Activated CD8-positive, alpha-beta T cell treated with anti-CD3 and anti-CD28 coated beads for 36 hours (primary cell): ENCODE results near the gene KCNE4. TPM values are rescaled to one million over a fixed set of nuclear protein-coding genes. Genes with fewer than 3 reads are reported as not detected.

Experiments used
- ATAC-seq: fragments of 200-7000 bp; cut with Tn5 transposase; one replicate; pipeline ENCODE4 v1.10.0; 2021; ENCODE audit warnings: mild to moderate bottlenecking, moderate library complexity
- CTCF ChIA-PET: fragments of 350-600 bp; sonication (Branson Sonifier 250); formaldehyde crosslinking; loops from one replicate; lab custom pipeline; 2021; ENCODE audit warnings: antibody characterized with exemption; lab: Charles Lee
- POLR2A ChIA-PET: fragments of 350-600 bp; sonication (Branson Sonifier 250); formaldehyde crosslinking; loops from one replicate; lab custom pipeline; 2021; ENCODE audit warnings: antibody characterized with exemption; lab: Charles Lee
- DNase-seq: peaks from one replicate; pipeline ENCODE4 v3.0.0-alpha.2; 2020
- H3K27ac Mint-ChIP-seq: one replicate; pipeline ENCODE4 v1.8.0; 2021; ENCODE audit warnings: mild to moderate bottlenecking, mixed read lengths
- H3K27me3 Mint-ChIP-seq: one replicate; pipeline ENCODE4 v1.8.0; 2021; ENCODE audit warnings: mixed read lengths
- H3K36me3 Mint-ChIP-seq: one replicate; pipeline ENCODE4 v1.8.0; 2021; ENCODE audit warnings: low read depth, mixed read lengths
- H3K4me1 Mint-ChIP-seq: one replicate; pipeline ENCODE4 v1.8.0; 2021; ENCODE audit warnings: low read depth, mixed read lengths
- H3K4me3 Mint-ChIP-seq: one replicate; pipeline ENCODE4 v1.8.0; 2021; ENCODE audit warnings: mild to moderate bottlenecking, moderate library complexity, mixed read lengths
- H3K9me3 Mint-ChIP-seq: one replicate; pipeline ENCODE4 v1.8.0; 2021; ENCODE audit warnings: mixed read lengths
- CTCF ChIP-seq: fragments of 200-600 bp; IDR thresholded peaks from one replicate; pipeline ENCODE4 v1.8.0; 2022; ENCODE audit warnings: antibody characterized with exemption, mild to moderate bottlenecking
- intact Hi-C: fragments of 100-400 bp; cut with micrococcal nuclease; formaldehyde crosslinking; loops from one replicate; pipeline ENCODE4 v1.10.0; 2022
- total RNA-seq, 2 experiments: library from RNA; stranded (reverse); gene quantifications; one replicate each; pipeline ENCODE4 v1.2.3, GENCODE V29; 2021

KCNE4 gene
- total RNA-seq, 2 experiments from 2014 or later, result not detected

GRCh38 chr2:223039618-223040017 lies 12.4 kb upstream of the KCNE4 start:
- no peaks in the 10 kb centered on the region for H3K9me3 Mint-ChIP-seq
- no peaks in the 10 kb centered on the region for H3K36me3 Mint-ChIP-seq
- intact Hi-C loops, result no loop called here
- CTCF ChIA-PET, result no interaction called here
- ATAC-seq, result no peak
- H3K4me1 Mint-ChIP-seq, result peaks cover 3% of the 10 kb centered on the region
- no peak for DNase-seq
- H3K27me3 Mint-ChIP-seq, result peaks cover 2% of the 10 kb centered on the region
- no peak overlapping the region for H3K27ac Mint-ChIP-seq
- no peak overlapping the region for H3K4me3 Mint-ChIP-seq
- TF ChIP-seq CTCF, result no peak
- POLR2A ChIA-PET, result no interaction called here

- H3K27ac Mint-ChIP-seq, result no peak overlapping the region
- TF ChIP-seq CTCF, result no peak
- intact Hi-C loops, result no loop called here
Observed at GRCh38 chr2:223040527-223040926, 11.5 kb upstream of the KCNE4 start.

DNA sequence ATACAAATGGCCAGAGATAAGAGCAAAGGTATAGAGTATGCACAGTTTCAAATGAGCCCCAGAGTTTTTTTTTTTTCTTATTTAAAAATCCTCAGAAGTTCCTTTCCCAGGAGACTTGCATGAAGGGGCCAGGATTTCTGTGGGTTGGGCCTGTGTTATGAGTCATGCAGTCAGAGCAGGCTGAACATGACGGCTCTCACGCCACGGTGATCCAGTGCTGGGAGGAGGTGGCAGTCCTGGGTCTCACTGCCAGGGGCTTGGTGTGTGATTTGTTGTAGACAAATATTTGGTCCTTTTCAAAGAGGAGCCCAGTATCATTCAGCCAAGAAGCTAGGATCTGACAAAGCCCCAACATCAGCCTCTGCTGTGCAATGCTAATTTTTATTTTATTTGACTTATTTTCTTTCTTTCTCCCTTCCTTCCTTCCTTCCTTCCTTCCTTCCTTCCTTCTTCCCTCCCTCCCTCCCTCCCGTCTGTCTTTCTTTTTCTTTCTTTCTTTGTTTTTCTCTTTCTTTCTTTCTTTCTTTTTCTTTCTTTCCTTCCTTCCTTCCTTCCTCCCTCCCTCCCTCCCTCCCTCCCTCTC lies 10.4 kb upstream of the KCNE4 start:
- Mint-ChIP-seq H3K9me3 (no peaks in the 10 kb centered on the region), H3K27ac (no peak overlapping the region), H3K4me1 (peaks cover 3% of the 10 kb centered on the region), H3K36me3 (no peaks in the 10 kb centered on the region), H3K4me3 (no peak overlapping the region), H3K27me3 (no peaks in the 10 kb centered on the region)
- DNase-seq, result no peak
- ATAC-seq, result no peak
- POLR2A ChIA-PET, result interaction anchor here (0.7 kb wide), 1 partner anchor 934 kb away, joined by 3 read pairs; no protein-coding TSS in a partner anchor
- TF ChIP-seq CTCF, result no peak
- CTCF ChIA-PET, result no interaction called here
- intact Hi-C loops, result no loop called here

More at GRCh38 chr2:223040527-223040926, 11.5 kb upstream of the KCNE4 start:
- Mint-ChIP-seq H3K9me3 (no peaks in the 10 kb centered on the region), H3K27me3 (peaks cover 2% of the 10 kb centered on the region), H3K4me3 (no peak overlapping the region), H3K4me1 (peaks cover 3% of the 10 kb centered on the region), H3K36me3 (no peaks in the 10 kb centered on the region)
- no peak for DNase-seq
- ChIA-PET POLR2A (interaction anchor here (0.7 kb wide), 1 partner anchor 781 kb away, joined by 3 read pairs; no protein-coding TSS in a partner anchor), CTCF (no interaction called here)
- ATAC-seq, result no peak

DNA sequence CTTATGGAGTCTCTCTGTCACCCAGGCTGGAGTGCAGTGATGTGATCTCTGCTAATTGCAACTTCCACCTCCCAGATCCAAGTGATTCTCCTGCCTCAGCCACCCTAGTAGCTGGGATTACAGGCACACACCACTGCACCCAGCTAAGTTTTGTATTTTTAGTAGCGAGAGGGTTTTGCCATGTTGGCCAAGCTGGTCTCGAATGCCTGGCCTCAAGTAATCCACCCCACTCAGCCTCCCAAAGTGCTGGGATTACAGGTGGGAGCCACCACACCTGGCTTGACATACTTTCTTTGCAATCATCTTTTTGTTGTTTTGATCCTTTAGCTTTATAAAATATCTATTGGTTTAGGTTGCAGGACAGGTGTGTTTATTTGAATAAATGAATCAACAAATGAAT lies 9.7 kb upstream of the KCNE4 start:
- no peak for TF ChIP-seq CTCF
- no peak for DNase-seq
- Mint-ChIP-seq H3K4me3 (no peak overlapping the region), H3K36me3 (no peaks in the 10 kb centered on the region), H3K27me3 (no peaks in the 10 kb centered on the region), H3K27ac (no peak overlapping the region), H3K4me1 (peaks cover 3% of the 10 kb centered on the region), H3K9me3 (no peaks in the 10 kb centered on the region)
- ChIA-PET POLR2A (no interaction called here), CTCF (no interaction called here)
- intact Hi-C loops, result no loop called here
- ATAC-seq, result no peak

DNA sequence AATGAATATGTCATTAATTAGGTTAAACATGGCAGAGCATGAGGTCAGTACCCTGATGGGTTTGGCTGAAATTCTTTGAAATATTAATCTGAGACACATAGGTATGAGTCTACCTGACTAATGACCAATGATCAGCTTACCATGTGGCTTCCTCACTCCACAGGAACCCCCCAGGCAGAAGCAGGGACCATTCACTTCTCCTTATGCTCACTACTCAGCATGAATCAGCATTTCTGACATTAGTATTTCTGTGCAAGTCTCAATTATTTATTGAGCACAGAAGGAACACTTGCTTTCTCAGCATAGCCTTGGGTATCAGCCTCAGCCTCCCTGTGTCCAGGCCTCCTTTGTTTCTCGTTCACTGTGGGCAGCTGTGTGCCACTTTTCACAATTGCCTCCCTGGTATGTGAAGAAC lies 9.3 kb upstream of the KCNE4 start:
- Mint-ChIP-seq H3K4me1 (peaks cover 3% of the 10 kb centered on the region), H3K27me3 (peaks cover under 1% of the 10 kb centered on the region), H3K27ac (no peak overlapping the region), H3K9me3 (no peaks in the 10 kb centered on the region), H3K4me3 (no peak overlapping the region), H3K36me3 (no peaks in the 10 kb centered on the region)
- intact Hi-C loops, result no loop called here
- ChIA-PET POLR2A (no interaction called here), CTCF (no interaction called here)
- ATAC-seq (no peak), DNase-seq (no peak)
- TF ChIP-seq CTCF, result no peak
